ENCODE data around the gene LARP1.

- TF ChIP-seq POLR2A (IDR thresholded peaks at IDR 0.05; ENCODE audit: low read depth, low read length) = no peak
- TF ChIP-seq POLR2AphosphoS5 (IDR thresholded peaks at IDR 0.05; ENCODE audit: low read depth, low read length) = no peak
Observed at GRCh38 chr5:154849264-154849785, 94.1 kb downstream of the LARP1 start.
